Trophoblast cell (in vitro differentiated cells and primary cell): ENCODE data around the gene MIER2.
"Not testable (repeated sequence)": the region's sequence is repeated elsewhere in the genome, so short reads cannot be mapped to it uniquely, and the experiment has no call there.

ENCODE experiments used
- DNase-seq, 2 donors: peaks; one replicate each; pipeline ENCODE4 v3.0.0-alpha.2; 2016
- H2AFZ ChIP-seq: 2 replicates; pipeline ENCODE4 v1.6.1; 2013; ENCODE audit warnings: low read length, moderate library complexity, mild to moderate bottlenecking; ENCODE audit not compliant: insufficient read depth, poor library complexity
- H2AK5ac ChIP-seq: 2 replicates; pipeline ENCODE4 v1.6.1; 2013; ENCODE audit warnings: mild to moderate bottlenecking, low read length
- H2BK120ac ChIP-seq: 2 replicates; pipeline ENCODE4 v1.6.1; 2013; ENCODE audit warnings: low read length, mild to moderate bottlenecking, moderate library complexity; ENCODE audit not compliant: insufficient read depth, poor library complexity
- H2BK12ac ChIP-seq: 2 replicates; pipeline ENCODE4 v1.6.1; 2013; ENCODE audit warnings: mild to moderate bottlenecking, low read length, moderate library complexity
- H2BK5ac ChIP-seq: 2 replicates; pipeline ENCODE4 v1.6.1; 2013; ENCODE audit warnings: low read length, low read depth, moderate library complexity, mild to moderate bottlenecking; ENCODE audit not compliant: poor library complexity
- H3K14ac ChIP-seq: 2 replicates; pipeline ENCODE4 v1.6.1; 2013; ENCODE audit warnings: mild to moderate bottlenecking, low read length
- H3K18ac ChIP-seq: 2 replicates; pipeline ENCODE4 v1.6.1; 2013; ENCODE audit warnings: mild to moderate bottlenecking, low read length
- H3K23ac ChIP-seq: 2 replicates; pipeline ENCODE4 v1.6.1; 2013; ENCODE audit warnings: low read length
- H3K27ac ChIP-seq: 2 replicates; pipeline ENCODE4 v1.5.1; 2013; ENCODE audit warnings: low read depth, mild to moderate bottlenecking, inconsistent platforms, low read length, moderate library complexity
- H3K27me3 ChIP-seq: 2 replicates; pipeline ENCODE4 v1.6.1; 2013; ENCODE audit warnings: inconsistent platforms, mild to moderate bottlenecking, low read length, moderate library complexity; ENCODE audit not compliant: insufficient read depth
- H3K36me3 ChIP-seq, 2 experiments: 1 replicate in 1 of 2; 2 replicates in 1 of 2; pipeline ENCODE4 v1.6.1; 2013; ENCODE audit warnings: low read length in 2 of 2, mild to moderate bottlenecking in 2 of 2, moderate library complexity in 1 of 2; ENCODE audit not compliant: insufficient read depth in 2 of 2, control insufficient read depth in 1 of 2
- H3K4ac ChIP-seq: 2 replicates; pipeline ENCODE4 v1.6.1; 2013; ENCODE audit warnings: low read depth, mild to moderate bottlenecking, low read length, moderate library complexity
- H3K4me1 ChIP-seq, 2 experiments: 1 replicate in 1 of 2; 2 replicates in 1 of 2; pipeline ENCODE4 v1.6.1; 2013; ENCODE audit warnings: low read length in 2 of 2, mild to moderate bottlenecking in 2 of 2, moderate library complexity in 1 of 2; ENCODE audit not compliant: insufficient read depth in 2 of 2, control insufficient read depth in 1 of 2
- H3K4me2 ChIP-seq: 2 replicates; pipeline ENCODE4 v1.6.1; 2013; ENCODE audit warnings: inconsistent platforms, mild to moderate bottlenecking, low read length, moderate library complexity
- H3K4me3 ChIP-seq: 2 replicates; pipeline ENCODE4 v1.5.1; 2013; ENCODE audit warnings: mild to moderate bottlenecking, low read depth, low read length, inconsistent platforms
- H3K79me1 ChIP-seq: one replicate; pipeline ENCODE4 v1.6.1; 2013; ENCODE audit warnings: low read length
- H3K79me2 ChIP-seq: 2 replicates; pipeline ENCODE4 v1.6.1; 2013; ENCODE audit warnings: low read length, mild to moderate bottlenecking; ENCODE audit not compliant: control insufficient read depth, insufficient read depth, poor library complexity
- H3K9ac ChIP-seq: 2 replicates; pipeline ENCODE4 v1.6.1; 2013; ENCODE audit warnings: mild to moderate bottlenecking, low read length
- H3K9me3 ChIP-seq: 2 replicates; pipeline ENCODE4 v1.6.1; 2013; ENCODE audit warnings: low read depth, mild to moderate bottlenecking, control low read depth, inconsistent platforms, low read length; ENCODE audit not compliant: insufficient read depth
- H4K12ac ChIP-seq: 2 replicates; pipeline ENCODE4 v1.6.1; 2013; ENCODE audit warnings: low read depth, mild to moderate bottlenecking, low read length, moderate library complexity
- H4K8ac ChIP-seq: 2 replicates; pipeline ENCODE4 v1.6.1; 2013; ENCODE audit warnings: low read depth, mild to moderate bottlenecking, low read length, moderate library complexity
- H4K91ac ChIP-seq: one replicate; pipeline ENCODE4 v1.6.1; 2013; ENCODE audit warnings: low read depth, mild to moderate bottlenecking, low read length, moderate library complexity
- WGBS: extraction: QIAGEN DNeasy Blood & Tissue Kit; methylation state at CpG from one replicate; pipeline ENCODE4 v1.1.7; 2013; ENCODE audit warnings: missing lambda C conversion rate; ENCODE audit not compliant: insufficient read length, insufficient coverage; ENCODE audit errors: extremely low coverage; 5-methylcytosine and 5-hydroxymethylcytosine counted together

The MIER2 gene

DNA sequence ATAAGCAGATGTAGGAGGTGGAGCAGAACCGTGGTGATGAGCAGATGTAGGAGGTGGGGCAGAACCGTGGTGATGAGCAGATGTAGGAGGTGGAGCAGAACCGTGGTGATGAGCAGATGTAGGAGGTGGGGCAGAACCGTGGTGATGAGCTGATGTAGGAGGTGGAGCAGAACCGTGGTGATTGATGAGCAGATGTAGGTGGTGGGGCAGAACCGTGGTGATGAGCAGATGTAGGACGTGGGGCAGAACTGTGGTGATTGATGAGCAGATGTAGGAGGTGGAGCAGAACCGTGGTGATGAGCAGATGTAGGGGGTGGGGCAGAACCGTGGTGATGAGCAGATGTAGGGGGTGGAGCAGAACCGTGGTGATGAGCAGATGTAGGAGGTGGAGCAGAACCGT lies 37.3 kb upstream of the MIER2 start:
- H4K91ac ChIP-seq, H3K79me1 ChIP-seq, H3K9ac ChIP-seq, H2BK120ac ChIP-seq, H3K4me2 ChIP-seq, H3K23ac ChIP-seq, H3K36me3 ChIP-seq, H2AK5ac ChIP-seq, H2BK12ac ChIP-seq, H3K27me3 ChIP-seq, DNase-seq, H3K4me1 ChIP-seq, H3K4me3 ChIP-seq, H3K27ac ChIP-seq, H3K4ac ChIP-seq, H3K18ac ChIP-seq, H2AFZ ChIP-seq, H4K8ac ChIP-seq, H4K12ac ChIP-seq, H2BK5ac ChIP-seq, H3K9me3 ChIP-seq, H3K14ac ChIP-seq, H3K79me2 ChIP-seq: not testable (repeated sequence)
- WGBS, result no CpG with 5 or more reads among the region's 11 CpGs

DNA sequence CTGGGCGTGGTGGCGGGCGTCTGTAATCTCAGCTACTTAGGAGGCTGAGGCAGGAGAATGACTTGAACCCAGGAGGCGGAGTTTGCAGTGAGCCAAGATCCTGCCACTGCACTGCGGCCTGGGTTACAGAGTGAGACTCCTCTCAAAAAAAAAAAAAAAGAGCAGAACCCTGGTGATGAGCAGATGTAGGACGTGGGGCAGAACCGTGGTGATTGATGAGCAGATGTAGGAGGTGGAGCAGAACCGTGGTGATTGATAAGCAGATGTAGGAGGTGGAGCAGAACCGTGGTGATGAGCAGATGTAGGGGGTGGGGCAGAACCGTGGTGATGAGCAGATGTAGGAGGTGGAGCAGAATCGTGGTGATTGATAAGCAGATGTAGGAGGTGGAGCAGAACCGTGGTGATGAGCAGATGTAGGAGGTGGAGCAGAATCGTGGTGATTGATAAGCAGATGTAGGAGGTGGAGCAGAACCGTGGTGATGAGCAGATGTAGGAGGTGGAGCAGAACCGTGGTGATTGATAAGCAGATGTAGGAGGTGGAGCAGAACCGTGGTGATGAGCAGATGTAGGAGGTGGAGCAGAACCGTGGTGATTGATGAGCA lies 36.1 kb upstream of the MIER2 start:
- not testable (repeated sequence) for H3K4me2 ChIP-seq, H2AK5ac ChIP-seq, H3K14ac ChIP-seq, H3K36me3 ChIP-seq, H3K9me3 ChIP-seq, H4K91ac ChIP-seq, DNase-seq, H2BK5ac ChIP-seq, H3K79me2 ChIP-seq, H3K9ac ChIP-seq, H4K12ac ChIP-seq, H3K23ac ChIP-seq, H2BK120ac ChIP-seq, H3K4me3 ChIP-seq, H2AFZ ChIP-seq, H3K4me1 ChIP-seq, H3K4ac ChIP-seq, H3K18ac ChIP-seq, H3K27me3 ChIP-seq, H3K27ac ChIP-seq, H4K8ac ChIP-seq, H2BK12ac ChIP-seq, H3K79me1 ChIP-seq
- no CpG with 5 or more reads among the region's 17 CpGs for WGBS

DNA sequence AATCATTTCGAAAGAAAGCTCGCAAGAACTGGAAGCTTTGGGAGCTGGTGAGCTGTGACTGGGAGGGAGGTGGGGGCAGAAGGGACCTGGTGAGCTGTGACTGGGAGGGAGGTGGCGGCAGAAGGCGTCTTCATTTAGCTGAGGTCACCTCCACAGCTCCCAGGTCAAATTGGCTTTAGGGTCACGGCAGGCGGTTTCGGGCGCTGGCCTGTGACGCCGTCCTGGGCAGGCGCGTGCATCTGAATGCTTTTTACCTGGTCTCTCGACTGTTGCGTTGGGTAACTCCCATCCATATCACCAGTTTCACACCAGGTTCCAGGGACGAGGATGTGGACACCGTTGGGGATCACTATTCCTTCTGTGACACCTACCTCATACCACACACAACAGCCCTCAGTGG lies 35.2 kb upstream of the MIER2 start:
- Histone ChIP-seq H2BK120ac (no peak overlapping the region), H3K4me3 (no peak overlapping the region), H2AFZ (no peak overlapping the region), H2AK5ac (no peak overlapping the region), H3K4me1 (no peaks in the 10 kb centered on the region), H3K14ac (no peak overlapping the region), H3K4me2 (no peak overlapping the region), H3K36me3 (no peaks in the 10 kb centered on the region), H4K12ac (no peak overlapping the region), H4K91ac (no peak overlapping the region), H4K8ac (no peak overlapping the region), H3K23ac (no peak overlapping the region), H2BK12ac (no peak overlapping the region), H3K27me3 (no peaks in the 10 kb centered on the region), H3K9ac (no peak overlapping the region), H2BK5ac (no peak overlapping the region), H3K27ac (no peak overlapping the region), H3K79me2 (no peaks in the 10 kb centered on the region), H3K79me1 (no peaks in the 10 kb centered on the region), H3K9me3 (no peaks in the 10 kb centered on the region), H3K4ac (no peak overlapping the region), H3K18ac (no peak overlapping the region)
- no peak for DNase-seq
- WGBS, result no CpG with 5 or more reads among the region's 16 CpGs

DNA sequence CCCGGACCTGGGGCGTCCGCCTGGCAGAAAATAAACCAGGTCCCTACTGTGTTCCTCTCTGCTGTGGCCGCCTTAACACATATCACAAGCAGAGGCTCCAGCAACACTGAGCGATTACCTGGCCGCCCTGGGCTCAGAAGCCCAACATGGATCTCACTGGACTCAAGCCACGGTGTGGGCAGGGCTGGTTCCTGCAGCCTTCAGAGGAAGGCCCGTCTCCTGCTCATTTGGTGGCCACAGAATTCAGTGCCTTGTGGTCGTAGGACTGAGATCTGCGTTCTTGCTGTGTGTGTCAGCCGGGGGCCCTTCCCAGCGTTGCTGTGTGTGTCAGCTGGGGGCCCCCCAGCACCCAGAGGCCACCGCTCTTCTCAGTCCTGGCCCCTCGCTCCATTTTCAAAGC lies 34.1 kb upstream of the MIER2 start:
- H3K23ac ChIP-seq, result no peak overlapping the region
- H3K36me3 ChIP-seq, result no peaks in the 10 kb centered on the region
- H3K4me1 ChIP-seq, result no peaks in the 10 kb centered on the region
- no peak overlapping the region for H4K12ac ChIP-seq
- H2AFZ ChIP-seq, result no peak overlapping the region
- peaks cover 2% of the 10 kb centered on the region for H3K9me3 ChIP-seq
- H3K79me2 ChIP-seq, result no peaks in the 10 kb centered on the region
- H3K4me2 ChIP-seq, result no peak overlapping the region
- H3K4ac ChIP-seq, result no peak overlapping the region
- H2AK5ac ChIP-seq, result no peak overlapping the region
- H3K27me3 ChIP-seq, result no peaks in the 10 kb centered on the region
- no peak overlapping the region for H3K9ac ChIP-seq
- H3K4me3 ChIP-seq, result no peak overlapping the region
- no peak overlapping the region for H4K91ac ChIP-seq
- no peaks in the 10 kb centered on the region for H3K79me1 ChIP-seq
- no peak overlapping the region for H2BK5ac ChIP-seq
- no peak overlapping the region for H3K27ac ChIP-seq
- no peak overlapping the region for H3K18ac ChIP-seq
- H2BK12ac ChIP-seq, result no peak overlapping the region
- WGBS, result no CpG with 5 or more reads among the region's 14 CpGs
- H4K8ac ChIP-seq, result no peak overlapping the region
- no peak overlapping the region for H2BK120ac ChIP-seq
- no peak overlapping the region for H3K14ac ChIP-seq
- DNase-seq, result no peak
